Measurements from ENCODE around the gene CD99L2.

Gene CD99L2

GRCh38 chrX:150936556-150936955 lies 38.1 kb upstream of the CD99L2 start:
- no peak overlapping the region for H3K4me3 ChIP-seq (ENCODE audit: low read depth, low read length)
- in situ Hi-C loops (cut with HindIII; ENCODE audit: low pct_ligation_motif_present, low sequenced_read_pairs) = no loop called here
- DNase-seq = no peak
- H3K36me3 ChIP-seq (replicated peaks) = no peaks in the 10 kb centered on the region
- TF ChIP-seq, protein P1, sequence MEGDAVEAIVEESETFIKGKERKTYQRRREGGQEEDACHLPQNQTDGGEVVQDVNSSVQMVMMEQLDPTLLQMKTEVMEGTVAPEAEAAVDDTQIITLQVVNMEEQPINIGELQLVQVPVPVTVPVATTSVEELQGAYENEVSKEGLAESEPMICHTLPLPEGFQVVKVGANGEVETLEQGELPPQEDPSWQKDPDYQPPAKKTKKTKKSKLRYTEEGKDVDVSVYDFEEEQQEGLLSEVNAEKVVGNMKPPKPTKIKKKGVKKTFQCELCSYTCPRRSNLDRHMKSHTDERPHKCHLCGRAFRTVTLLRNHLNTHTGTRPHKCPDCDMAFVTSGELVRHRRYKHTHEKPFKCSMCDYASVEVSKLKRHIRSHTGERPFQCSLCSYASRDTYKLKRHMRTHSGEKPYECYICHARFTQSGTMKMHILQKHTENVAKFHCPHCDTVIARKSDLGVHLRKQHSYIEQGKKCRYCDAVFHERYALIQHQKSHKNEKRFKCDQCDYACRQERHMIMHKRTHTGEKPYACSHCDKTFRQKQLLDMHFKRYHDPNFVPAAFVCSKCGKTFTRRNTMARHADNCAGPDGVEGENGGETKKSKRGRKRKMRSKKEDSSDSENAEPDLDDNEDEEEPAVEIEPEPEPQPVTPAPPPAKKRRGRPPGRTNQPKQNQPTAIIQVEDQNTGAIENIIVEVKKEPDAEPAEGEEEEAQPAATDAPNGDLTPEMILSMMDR (IDR thresholded peaks at IDR 0.05; ENCODE audit: low read depth, low read length, missing control alignments) = no peak
- H3K27me3 ChIP-seq (replicated peaks) = no peaks in the 10 kb centered on the region
- no peak overlapping the region for H3K27ac ChIP-seq

DNA sequence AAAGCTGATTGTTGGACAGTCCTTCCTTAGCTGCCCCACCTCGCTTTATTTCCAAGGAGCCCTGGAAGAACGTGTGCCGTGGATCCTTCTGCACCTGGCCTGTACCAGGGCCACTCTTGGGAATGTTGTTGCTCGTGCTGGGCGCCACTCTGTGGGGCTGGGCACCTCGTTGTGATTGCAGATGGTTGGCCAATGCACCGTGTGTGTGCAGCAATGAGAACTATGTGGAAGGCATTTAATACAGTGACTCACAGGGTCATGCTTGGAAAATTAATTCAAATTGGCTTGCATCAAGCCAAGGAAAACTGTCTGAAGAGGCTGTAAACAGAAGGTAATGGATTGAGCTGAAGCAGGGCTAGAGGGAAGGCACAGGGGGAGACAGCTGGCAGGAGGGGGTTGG lies 37.0 kb upstream of the CD99L2 start:
- Histone ChIP-seq H3K36me3 (replicated peaks) (no peaks in the 10 kb centered on the region), H3K4me3 (ENCODE audit: low read depth, low read length) (no peak overlapping the region), H3K27me3 (replicated peaks) (no peaks in the 10 kb centered on the region), H3K27ac (no peak overlapping the region)
- TF ChIP-seq, protein P1 (IDR thresholded peaks at IDR 0.05; ENCODE audit: low read depth, low read length, missing control alignments) = no peak
- in situ Hi-C loops (cut with HindIII; ENCODE audit: low pct_ligation_motif_present, low sequenced_read_pairs) = no loop called here
- no peak for DNase-seq

DNA sequence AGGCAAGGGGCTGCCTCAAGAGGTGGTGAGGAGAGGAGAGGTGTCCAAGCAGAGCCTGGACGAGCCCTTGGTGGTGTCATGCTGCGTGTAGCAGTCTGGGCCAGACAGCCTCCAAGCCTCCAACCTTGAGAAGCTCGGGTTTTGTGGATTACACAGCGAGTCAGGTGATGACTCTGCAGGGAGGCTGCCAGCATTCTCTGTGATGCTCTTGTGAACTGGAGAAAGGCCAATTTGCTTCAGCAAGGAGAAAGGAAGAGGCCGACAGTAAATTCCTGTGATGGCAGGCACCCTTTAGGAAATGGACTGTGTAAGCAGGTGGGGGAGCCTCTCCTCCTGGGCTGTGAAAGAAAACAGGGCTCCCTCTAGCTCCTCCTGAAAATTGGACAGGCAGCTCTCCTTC lies 36.0 kb upstream of the CD99L2 start:
- in situ Hi-C loops (cut with HindIII; ENCODE audit: low pct_ligation_motif_present, low sequenced_read_pairs) = no loop called here
- peak; percentile 9 for DNase-seq
- no peak overlapping the region for H3K27ac ChIP-seq
- TF ChIP-seq, protein P1 (IDR thresholded peaks at IDR 0.05; ENCODE audit: low read depth, low read length, missing control alignments) = no peak
- no peaks in the 10 kb centered on the region for H3K27me3 ChIP-seq (replicated peaks)
- no peak overlapping the region for H3K4me3 ChIP-seq (ENCODE audit: low read depth, low read length)
- H3K36me3 ChIP-seq (replicated peaks) = no peaks in the 10 kb centered on the region

GRCh38 chrX:150933945-150934350 lies 35.5 kb upstream of the CD99L2 start:
- TF ChIP-seq, protein P1 (IDR thresholded peaks at IDR 0.05; ENCODE audit: low read depth, low read length, missing control alignments) = no peak
- no peaks in the 10 kb centered on the region for H3K36me3 ChIP-seq (replicated peaks)
- no peak overlapping the region for H3K27ac ChIP-seq
- no peaks in the 10 kb centered on the region for H3K27me3 ChIP-seq (replicated peaks)
- DNase-seq = no peak
- H3K4me3 ChIP-seq (ENCODE audit: low read depth, low read length) = no peak overlapping the region
- in situ Hi-C loops (cut with HindIII; ENCODE audit: low pct_ligation_motif_present, low sequenced_read_pairs) = no loop called here

DNA sequence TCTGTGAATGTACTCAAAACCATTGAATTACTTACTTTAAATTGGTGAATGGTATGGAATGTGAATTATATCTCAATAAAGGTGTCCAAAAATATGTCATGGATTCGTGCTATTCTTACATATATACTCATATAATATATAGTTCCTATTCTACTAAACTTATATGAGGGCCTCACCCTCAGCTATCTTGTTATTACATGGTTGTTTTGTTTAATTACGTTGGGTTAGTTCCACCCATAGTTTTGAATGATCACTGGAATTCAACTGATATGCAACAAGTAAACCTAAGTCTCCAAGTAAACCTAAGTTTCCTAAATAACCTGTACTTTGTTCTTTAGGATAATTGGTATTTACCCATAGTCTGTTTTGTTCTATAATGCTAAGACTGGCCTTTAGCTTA lies 30.6 kb upstream of the CD99L2 start:
- TF ChIP-seq, protein P1 (IDR thresholded peaks at IDR 0.05; ENCODE audit: low read depth, low read length, missing control alignments) = no peak
- Histone ChIP-seq H3K27ac (no peak overlapping the region), H3K4me3 (ENCODE audit: low read depth, low read length) (no peak overlapping the region), H3K27me3 (replicated peaks) (no peaks in the 10 kb centered on the region), H3K36me3 (replicated peaks) (no peaks in the 10 kb centered on the region)
- DNase-seq = no peak
- in situ Hi-C loops (cut with HindIII; ENCODE audit: low pct_ligation_motif_present, low sequenced_read_pairs) = no loop called here

GRCh38 chrX:150926791-150927190 lies 28.3 kb upstream of the CD99L2 start:
- DNase-seq = no peak
- TF ChIP-seq, protein P1 (IDR thresholded peaks at IDR 0.05; ENCODE audit: low read depth, low read length, missing control alignments) = no peak
- no peak overlapping the region for H3K4me3 ChIP-seq (ENCODE audit: low read depth, low read length)
- in situ Hi-C loops (cut with HindIII; ENCODE audit: low pct_ligation_motif_present, low sequenced_read_pairs) = no loop called here
- no peak overlapping the region for H3K27ac ChIP-seq
- no peaks in the 10 kb centered on the region for H3K27me3 ChIP-seq (replicated peaks)
- H3K36me3 ChIP-seq (replicated peaks) = no peaks in the 10 kb centered on the region
